Measurements from ENCODE around the gene MRPS2. TPM values are rescaled to one million over a fixed set of nuclear protein-coding genes. Genes with fewer than 3 reads are reported as not detected.

MRPS2 gene
- total and polyA plus RNA-seq, 10 donors, result 19.2 to 40.6 (median 30.5) TPM

DNA sequence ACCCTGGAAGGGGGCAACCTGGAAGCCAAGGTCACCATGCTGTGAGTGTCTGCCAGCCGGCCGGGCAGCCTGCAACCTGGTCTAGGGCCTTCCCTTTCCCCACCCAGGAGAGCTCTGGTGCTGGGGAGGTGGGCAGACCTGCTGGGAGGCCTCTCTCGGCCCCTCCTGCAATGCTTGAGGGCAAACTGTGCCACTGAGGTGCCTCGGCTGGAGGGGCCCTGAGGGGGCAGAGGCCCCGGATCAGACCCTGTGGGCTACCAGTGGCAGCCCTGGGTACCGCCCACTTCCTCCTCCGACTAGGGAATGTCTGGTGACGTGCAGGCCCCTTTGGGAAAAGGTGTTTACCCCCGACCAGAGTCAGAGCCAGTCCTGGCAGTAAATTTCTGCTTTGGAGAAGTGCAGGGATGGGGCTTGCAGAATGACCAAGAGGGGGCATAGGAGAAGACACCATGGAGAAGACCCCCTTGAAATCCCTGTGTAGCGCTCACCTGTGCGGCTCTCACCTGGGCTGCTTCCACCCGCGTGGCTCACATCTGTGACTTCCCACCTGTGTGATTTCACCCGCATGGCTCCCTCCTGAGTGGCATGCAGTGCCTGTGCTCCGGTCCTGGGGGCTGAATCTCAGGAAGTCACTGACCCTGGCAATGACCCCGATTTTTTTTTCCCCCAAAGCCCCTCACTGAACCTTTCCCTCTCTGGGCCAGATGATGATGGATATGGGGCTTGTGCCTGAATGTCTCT lies 21.8 kb downstream of the MRPS2 start:
- TF ChIP-seq CTCF (IDR thresholded peaks at IDR 0.05 in 8 of 11, conservative IDR thresholded peaks at IDR 0.05 in 3 of 11), result no peak
- TF ChIP-seq POLR2A (IDR thresholded peaks at IDR 0.05), result no peak
- no peak for TF ChIP-seq POLR2AphosphoS5 (IDR thresholded peaks at IDR 0.05)
- 62 to 76% (median 67%) methylated on average over 8 to 16 of the region's 16 CpGs for WGBS, 5 donors
- intact Hi-C loops (cut with DNase I; ENCODE audit: low total_unique reads), result no loop called here
- peaks cover 0 to 9% (median 0%) of the 10 kb centered on the region in 6 donors for H3K4me1 ChIP-seq
- H3K27me3 ChIP-seq (replicated peaks in 1 of 7), result peaks cover 0 to 69% (median 5%) of the 10 kb centered on the region in 7 donors
- DNase-seq, result no peak
- no peaks in the 10 kb centered on the region for H3K9me3 ChIP-seq
- no peak overlapping the region for H3K4me3 ChIP-seq
- no peak overlapping the region for H3K27ac ChIP-seq
- no peaks in the 10 kb centered on the region for H3K36me3 ChIP-seq

GRCh38 chr9:135522931-135523330 lies 22.4 kb downstream of the MRPS2 start:
- H3K4me3 ChIP-seq, result no peak overlapping the region
- intact Hi-C loops (cut with DNase I; ENCODE audit: low total_unique reads), result no loop called here
- H3K27ac ChIP-seq, result peak overlapping the region in 5 of 8 donors; percentile 46 to 63 (median 54)
- TF ChIP-seq POLR2AphosphoS5 (IDR thresholded peaks at IDR 0.05) (no peak), POLR2A (IDR thresholded peaks at IDR 0.05) (no peak), CTCF (IDR thresholded peaks at IDR 0.05 in 8 of 11, conservative IDR thresholded peaks at IDR 0.05 in 3 of 11) (no peak)
- no peak for DNase-seq
- H3K36me3 ChIP-seq, result no peaks in the 10 kb centered on the region
- H3K9me3 ChIP-seq, result no peaks in the 10 kb centered on the region
- 61 to 74% (median 67%) methylated on average over 13 to 17 of the region's 17 CpGs for WGBS, 5 donors
- H3K4me1 ChIP-seq, result peaks cover 0 to 9% (median 0%) of the 10 kb centered on the region in 6 donors
- peaks cover 0 to 65% (median 5%) of the 10 kb centered on the region in 7 donors for H3K27me3 ChIP-seq (replicated peaks in 1 of 7)

DNA sequence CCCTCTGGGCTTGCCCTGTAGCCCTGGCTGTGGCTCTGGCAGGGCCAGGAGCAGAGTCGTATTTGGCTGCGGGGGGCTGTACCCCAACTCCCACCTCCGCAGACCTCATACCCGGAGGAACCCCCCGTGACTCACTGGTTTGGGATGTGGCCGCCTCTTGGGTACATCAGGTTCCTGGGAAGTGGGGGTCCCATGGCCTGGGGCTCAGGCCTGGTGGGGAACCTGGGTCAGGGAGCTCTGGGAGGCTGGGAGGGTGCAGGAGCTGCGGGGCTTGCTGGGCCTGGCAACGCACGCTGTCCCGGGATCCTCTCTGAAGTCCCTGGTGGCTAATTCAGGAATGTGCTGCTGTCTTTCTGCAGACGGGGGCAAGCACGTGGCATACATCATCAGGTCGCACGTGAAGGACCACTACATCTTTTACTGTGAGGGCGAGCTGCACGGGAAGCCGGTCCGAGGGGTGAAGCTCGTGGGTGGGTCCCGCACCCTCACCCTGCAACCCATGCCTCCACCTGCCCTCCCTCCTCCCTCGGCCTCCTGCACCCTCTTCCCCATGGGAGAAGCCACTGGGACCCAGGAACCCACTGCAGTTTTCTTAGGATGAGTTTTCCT lies 23.1 kb downstream of the MRPS2 start:
- TF ChIP-seq CTCF (IDR thresholded peaks at IDR 0.05 in 8 of 11, conservative IDR thresholded peaks at IDR 0.05 in 3 of 11) (no peak), POLR2AphosphoS5 (IDR thresholded peaks at IDR 0.05) (no peak), POLR2A (IDR thresholded peaks at IDR 0.05) (no peak)
- intact Hi-C loops (cut with DNase I; ENCODE audit: low total_unique reads), result no loop called here
- H3K27me3 ChIP-seq (replicated peaks in 1 of 7), result peaks cover 0 to 65% (median 5%) of the 10 kb centered on the region in 7 donors
- no peaks in the 10 kb centered on the region for H3K9me3 ChIP-seq
- H3K4me1 ChIP-seq, result peaks cover 0 to 9% (median 0%) of the 10 kb centered on the region in 6 donors
- 79 to 92% (median 84%) methylated on average over 10 to 21 of the region's 21 CpGs for WGBS, 5 donors
- no peak overlapping the region for H3K4me3 ChIP-seq
- H3K36me3 ChIP-seq, result no peaks in the 10 kb centered on the region
- peak overlapping the region in 5 of 8 donors; percentile 46 to 63 (median 54) for H3K27ac ChIP-seq
- no peak for DNase-seq

All from spleen (tissue), 11 donors.